H1 (cell line): ENCODE data around the gene TNFRSF18. TPM values are rescaled to one million over a fixed set of nuclear protein-coding genes. Genes with fewer than 3 reads are reported as not detected.

ENCODE experiments used
- CTCF ChIA-PET: fragments of 300-600 bp; sonication (Branson Sonifier 250); formaldehyde crosslinking; loops from one replicate; lab custom pipeline; 2021; ENCODE audit not compliant: partially characterized antibody; lab: Charles Lee
- POLR2A ChIA-PET: fragments of 300-600 bp; sonication (Branson Sonifier 250); formaldehyde crosslinking; loops from one replicate; lab custom pipeline; 2021; ENCODE audit warnings: inconsistent platforms; ENCODE audit not compliant: partially characterized antibody; lab: Charles Lee
- DNase-seq, 2 experiments: peaks; one replicate each; pipeline versions ENCODE4 v3.0.0 to v3.0.0-alpha.2; 2010 to 2022; ENCODE audit warnings: low spot score in 2 of 2, low read depth in 1 of 2, mixed read lengths in 1 of 2
- FAIRE-seq: peaks from 2 replicates; lab custom pipeline; 2011; peaks lifted over from hg19 to GRCh38; lab: Jason Lieb, UNC
- H2AFZ ChIP-seq: 2 replicates; pipeline ENCODE4 v1.8.1; 2012; ENCODE audit warnings: low read length, inconsistent platforms
- H2AK5ac ChIP-seq: 2 replicates; pipeline ENCODE4 v1.6.1; 2013; ENCODE audit warnings: low read depth, low read length
- H2BK120ac ChIP-seq: replicated peaks from 2 replicates; pipeline ENCODE3; 2013; ENCODE audit warnings: low read depth, low read length, inconsistent platforms
- H2BK12ac ChIP-seq: 2 replicates; pipeline ENCODE4 v1.6.1; 2013; ENCODE audit warnings: low read depth, low read length
- H2BK15ac ChIP-seq: 2 replicates; pipeline ENCODE4 v1.6.1; 2013; ENCODE audit warnings: low read length
- H2BK20ac ChIP-seq: 2 replicates; pipeline ENCODE4 v1.6.1; 2013; ENCODE audit warnings: low read length
- H2BK5ac ChIP-seq: 2 replicates; pipeline ENCODE4 v1.6.1; 2013; ENCODE audit warnings: low read depth, low read length
- H3K14ac ChIP-seq: 2 replicates; pipeline ENCODE4 v1.6.1; 2013; ENCODE audit warnings: inconsistent platforms; ENCODE audit not compliant: insufficient read length
- H3K18ac ChIP-seq: 2 replicates; pipeline ENCODE4 v1.6.1; 2013; ENCODE audit warnings: low read length; ENCODE audit errors: extremely low read depth
- H3K23ac ChIP-seq: 2 replicates; pipeline ENCODE4 v1.6.1; 2013; ENCODE audit warnings: inconsistent platforms; ENCODE audit not compliant: insufficient read length
- H3K23me2 ChIP-seq: 2 replicates; pipeline ENCODE4 v1.6.1; 2013; ENCODE audit warnings: low read depth, low read length
- H3K27ac ChIP-seq: 2 replicates; pipeline ENCODE4 v1.6.1; 2011; ENCODE audit warnings: low read depth, low read length, inconsistent platforms
- H3K27me3 ChIP-seq, 4 experiments: replicated peaks in 1 of 4; 1 replicate in 1 of 4; 2 replicates in 3 of 4; pipeline versions ENCODE4 v1.6.1 to v1.8.1; 2011 to 2013; ENCODE audit warnings: low read length in 3 of 4, mild to moderate bottlenecking in 3 of 4, inconsistent platforms in 2 of 4, mixed read lengths in 2 of 4, moderate library complexity in 1 of 4; ENCODE audit not compliant: control insufficient read depth in 3 of 4, insufficient read depth in 3 of 4; ENCODE audit errors: extremely low read depth in 1 of 4
- H3K36me3 ChIP-seq, 4 experiments: 2 replicates each; pipeline versions ENCODE4 v1.6.1 to v1.8.1; 2011 to 2013; ENCODE audit warnings: mild to moderate bottlenecking in 4 of 4, low read length in 3 of 4, moderate library complexity in 2 of 4, control low read depth in 1 of 4, inconsistent platforms in 1 of 4; ENCODE audit not compliant: insufficient read depth in 4 of 4, control insufficient read depth in 2 of 4
- H3K4ac ChIP-seq: replicated peaks from 2 replicates; pipeline ENCODE3; 2013; ENCODE audit warnings: low read length, low read depth, mixed read lengths, inconsistent platforms; ENCODE audit not compliant: insufficient read length
- H3K4me1 ChIP-seq, 4 experiments: replicated peaks in 1 of 4; 1 replicate in 1 of 4; 2 replicates in 3 of 4; pipeline versions ENCODE4 v1.6.1 to v1.8.1; 2011 to 2013; ENCODE audit warnings: low read length in 3 of 4, inconsistent platforms in 2 of 4, mixed read lengths in 1 of 4; ENCODE audit not compliant: insufficient read depth in 4 of 4, control insufficient read depth in 3 of 4
- H3K4me2 ChIP-seq, 2 experiments: 2 replicates each; pipeline versions ENCODE4 v1.6.1 to v1.8.1; 2011 to 2013; ENCODE audit warnings: low read depth in 2 of 2, low read length in 2 of 2, control low read depth in 1 of 2, inconsistent platforms in 1 of 2, mild to moderate bottlenecking in 1 of 2; ENCODE audit not compliant: insufficient read depth in 1 of 2
- H3K4me3 ChIP-seq, 4 experiments: fragments of 200-600, 300-600 bp in 1 of 4; sonication (generic), shearing (Covaris generic), sonication (Bioruptor Twin) in 1 of 4; 2 replicates each; pipeline versions ENCODE4 v1.5.1 to v1.8.1; 2011 to 2016; ENCODE audit warnings: low read length in 4 of 4, low read depth in 3 of 4, control low read depth in 2 of 4, inconsistent platforms in 2 of 4, mild to moderate bottlenecking in 2 of 4, mixed read lengths in 1 of 4, moderate library complexity in 1 of 4; ENCODE audit not compliant: insufficient read depth in 2 of 4; ENCODE audit errors: extremely low read depth in 1 of 4
- H3K56ac ChIP-seq: replicated peaks from 2 replicates; pipeline ENCODE3; 2013; ENCODE audit warnings: low read depth, mild to moderate bottlenecking, mixed read lengths, low read length, inconsistent platforms; ENCODE audit not compliant: insufficient read length
- H3K79me1 ChIP-seq: 2 replicates; pipeline ENCODE4 v1.6.1; 2013; ENCODE audit warnings: low read depth, low read length, control low read depth
- H3K79me2 ChIP-seq, 2 experiments: 2 replicates each; pipeline versions ENCODE4 v1.6.1 to v1.8.1; 2012 to 2013; ENCODE audit warnings: low read length in 2 of 2, mild to moderate bottlenecking in 2 of 2, inconsistent platforms in 1 of 2; ENCODE audit not compliant: insufficient read depth in 2 of 2, control insufficient read depth in 1 of 2
- H3K9ac ChIP-seq, 4 experiments: replicated peaks in 1 of 4; 1 replicate in 1 of 4; 2 replicates in 3 of 4; pipeline versions ENCODE4 v1.6.1 to v1.8.1; 2011 to 2013; ENCODE audit warnings: low read depth in 3 of 4, low read length in 3 of 4, control low read depth in 2 of 4, mild to moderate bottlenecking in 2 of 4, moderate library complexity in 2 of 4, inconsistent platforms in 1 of 4; ENCODE audit errors: extremely low read depth in 1 of 4
- H3K9me3 ChIP-seq, 2 experiments: 2 replicates each; pipeline versions ENCODE4 v1.6.1 to v1.8.1; 2012 to 2013; ENCODE audit warnings: mild to moderate bottlenecking in 2 of 2, moderate library complexity in 2 of 2, control low read depth in 1 of 2, inconsistent platforms in 1 of 2, low read depth in 1 of 2, low read length in 1 of 2, mixed read lengths in 1 of 2; ENCODE audit not compliant: insufficient read depth in 2 of 2
- H4K20me1 ChIP-seq, 2 experiments: replicated peaks in 1 of 2; 2 replicates each; pipeline versions ENCODE3 to v1.8.1; 2011 to 2013; ENCODE audit warnings: inconsistent platforms in 2 of 2, low read length in 2 of 2, mild to moderate bottlenecking in 1 of 2; ENCODE audit not compliant: insufficient read depth in 2 of 2, control insufficient read depth in 1 of 2
- H4K5ac ChIP-seq: 2 replicates; pipeline ENCODE4 v1.6.1; 2013; ENCODE audit warnings: low read length, low read depth, mixed read lengths, inconsistent platforms; ENCODE audit not compliant: insufficient read length
- H4K8ac ChIP-seq: 2 replicates; pipeline ENCODE4 v1.8.0; 2013; ENCODE audit warnings: mild to moderate bottlenecking, moderate library complexity, low read length, inconsistent platforms; ENCODE audit not compliant: insufficient read depth; ENCODE audit errors: extremely low read depth
- H4K91ac ChIP-seq: replicated peaks from 2 replicates; pipeline ENCODE3; 2013; ENCODE audit warnings: low read length, mixed read lengths, inconsistent platforms; ENCODE audit not compliant: insufficient read length
- ATF2 ChIP-seq: IDR thresholded peaks from 2 replicates; pipeline ENCODE4 v1.6.1; 2012; ENCODE audit warnings: low read length, inconsistent platforms
- BCL11A ChIP-seq, 2 experiments: IDR thresholded peaks; one replicate each; pipeline ENCODE4 v1.6.1; 2011; ENCODE audit warnings: low read depth in 2 of 2, low read length in 2 of 2, mild to moderate bottlenecking in 2 of 2
- BRCA1 ChIP-seq: IDR thresholded peaks from 2 replicates; pipeline ENCODE4 v1.6.1; 2012; ENCODE audit warnings: low read depth, low read length, improper control_type of control experiment
- CBX8 ChIP-seq: fragments of 300-800, 300-1000 bp; sonication (generic); IDR thresholded peaks from 2 replicates; pipeline ENCODE4 v1.7.1; 2016; ENCODE audit warnings: low read depth, low read length, borderline replicate concordance
- CHD2 ChIP-seq: IDR thresholded peaks from 2 replicates; pipeline ENCODE4 v1.6.1; 2012; ENCODE audit warnings: low read length, improper control_type of control experiment
- EP300 ChIP-seq, 2 experiments: IDR thresholded peaks; 1 replicate in 1 of 2; 2 replicates in 1 of 2; pipeline ENCODE4 v1.6.1; 2011 to 2012; ENCODE audit warnings: low read depth in 2 of 2, low read length in 2 of 2, mild to moderate bottlenecking in 2 of 2, borderline replicate concordance in 1 of 2, inconsistent platforms in 1 of 2, moderate library complexity in 1 of 2
- EZH2 ChIP-seq: fragments of 200-600 bp; sonication (generic); IDR thresholded peaks from 2 replicates; pipeline ENCODE4 v1.7.1; 2012; ENCODE audit warnings: low read depth, mild to moderate bottlenecking, moderate library complexity, low read length, inconsistent platforms; ENCODE audit not compliant: severe bottlenecking
- POLR2A ChIP-seq, 2 experiments: IDR thresholded peaks; 1 replicate in 1 of 2; 2 replicates in 1 of 2; pipeline ENCODE4 v1.6.1; 2011; ENCODE audit warnings: low read depth in 2 of 2, low read length in 2 of 2, mild to moderate bottlenecking in 2 of 2; ENCODE audit errors: control extremely low read depth in 1 of 2
- SIN3A ChIP-seq, 2 experiments: IDR thresholded peaks in 1 of 2; conservative IDR thresholded peaks in 1 of 2; 2 replicates each; pipeline ENCODE4 v1.6.1; 2011 to 2012; ENCODE audit warnings: low read length in 2 of 2, improper control_type of control experiment in 1 of 2, low read depth in 1 of 2, mild to moderate bottlenecking in 1 of 2
- SP2 ChIP-seq: IDR thresholded peaks from 2 replicates; pipeline ENCODE4 v1.6.1; 2012; ENCODE audit warnings: mild to moderate bottlenecking, low read length, inconsistent platforms
- SRF ChIP-seq: IDR thresholded peaks from 2 replicates; pipeline ENCODE4 v1.6.1; 2011; ENCODE audit warnings: mild to moderate bottlenecking, low read depth, low read length, moderate library complexity
- WGBS, 2 experiments: shearing (Covaris generic) in 1 of 2; methylation state at CpG; one replicate each; pipeline versions ENCODE4 v1.1.6 to v1.1.7; 2013 to 2015; ENCODE audit warnings: low lambda C conversion rate in 2 of 2, mixed read lengths in 2 of 2, inconsistent platforms in 1 of 2, low coverage in 1 of 2, missing lambda C conversion rate in 1 of 2; ENCODE audit not compliant: insufficient replicate concordance in 2 of 2, insufficient coverage in 1 of 2, insufficient read length in 1 of 2; ENCODE audit errors: extremely low coverage in 1 of 2, missing lambda C conversion rate in 1 of 2; 5-methylcytosine and 5-hydroxymethylcytosine counted together
- polyA plus RNA-seq, 7 experiments: library from polyadenylated mRNA; depleted of rRNA in 3 of 7; stranded (reverse) in 5 of 7; unstranded in 2 of 7; fragments of >200 nt in 5 of 7; fragments of 200-250 nt in 2 of 7; gene quantifications; 1 replicate in 5 of 7; 2 replicates in 1 of 7; 4 replicates in 1 of 7; pipeline versions ENCODE4 v1.2.1 to v1.2.3, GENCODE V29; 2011 to 2013; ENCODE audit warnings: missing spikeins in 2 of 7, mixed read lengths in 2 of 7
- total RNA-seq: library from RNA; stranded (reverse); fragmentation: NEBNext Ultra II Directional; extraction: Animal tissue kit (Norgen Biotek cat#: 25700); gene quantifications from 2 replicates; pipeline ENCODE4 v1.2.1, GENCODE V29; 2021

TNFRSF18 gene
- total and polyA plus RNA-seq, 2 of the 8 experiments (the other 6 are each of a cell fraction or from before 2014, with no cell fraction given), result 1.5 to 2.5 TPM

GRCh38 chr1:1185101-1185765, 21.2 kb downstream of the TNFRSF18 start:
- Histone ChIP-seq H2BK5ac (no peak overlapping the region), H3K4me3 (no peak overlapping the region), H3K27ac (no peak overlapping the region), H3K56ac (no peak overlapping the region), H3K9me3 (0 out of 4 replicates have a peak, but pooled peaks cover 0 to 2% of the 10 kb centered on the region in 2 experiments), H3K79me1 (no peaks in the 10 kb centered on the region), H4K5ac (no peak overlapping the region), H3K23ac (no peak overlapping the region), H3K14ac (no peak overlapping the region), H2BK15ac (no peak overlapping the region), H3K9ac (no peak overlapping the region), H3K18ac (no peak overlapping the region), H2BK20ac (no peak overlapping the region), H4K8ac (peak overlapping the region; percentile 46; the same call in 1 of the 2 replicates), H3K4me2 (no peak overlapping the region), H3K4ac (no peak overlapping the region), H3K27me3 (no peaks in the 10 kb centered on the region), H2AFZ (no peak overlapping the region), H3K79me2 (no peaks in the 10 kb centered on the region), H4K20me1 (peaks cover 0 to 3% of the 10 kb centered on the region in 2 experiments), H3K4me1 (no peaks in the 10 kb centered on the region; a peak in 1 of 7 replicates), H2BK12ac (no peak overlapping the region), H2BK120ac (no peak overlapping the region), H3K23me2 (no peaks in the 10 kb centered on the region), H3K36me3 (no peaks in the 10 kb centered on the region), H2AK5ac (no peak overlapping the region), H4K91ac (no peak overlapping the region)
- ChIA-PET CTCF (interaction anchor here (0.7 to 1.6 kb wide), 3 partner anchors 15 to 62 kb away, joined by 3 to 5 read pairs (median 4); no protein-coding TSS in a partner anchor), POLR2A (interaction anchor here (1.0 kb wide), 1 partner anchor 16 kb away, joined by 3 read pairs; no protein-coding TSS in a partner anchor)
- DNase-seq (peak in 1 of 2 experiments; percentile 44), FAIRE-seq (no peak)
- 93% methylated on average over 31 of the region's 31 CpGs; no CpG with 5 or more reads in 1 of the 2 experiments for WGBS, 2 experiments
- no peak for TF ChIP-seq CBX8
- TF ChIP-seq CHD2, result no peak
- no peak for TF ChIP-seq POLR2A (IDR thresholded peaks at IDR 0.05; ENCODE audit: control extremely low read depth in 1 of 2, low read depth in 2 of 2, low read length in 2 of 2)
- no peak for TF ChIP-seq SRF
- no peak for TF ChIP-seq BCL11A (IDR thresholded peaks at IDR 0.05; ENCODE audit: low read depth in 2 of 2, low read length in 2 of 2)
- TF ChIP-seq EZH2, result no peak
- TF ChIP-seq ATF2, result no peak
- TF ChIP-seq EP300 (IDR thresholded peaks at IDR 0.05; ENCODE audit: borderline replicate concordance in 1 of 2, low read depth in 2 of 2, low read length in 2 of 2), result no peak
- no peak for TF ChIP-seq SIN3A (conservative IDR thresholded peaks at IDR 0.05 in 1 of 2, IDR thresholded peaks at IDR 0.05 in 1 of 2; ENCODE audit: low read depth in 1 of 2, low read length in 2 of 2)
- TF ChIP-seq SP2, result no peak
- no peak for TF ChIP-seq BRCA1
